K562 (cell line): Measurements from ENCODE around the gene EPHB2. TPM values are rescaled to one million over a fixed set of nuclear protein-coding genes. Genes with fewer than 3 reads are reported as not detected.

Source experiments
- ATAC-seq: fragments of 200-7000 bp; cut with Tn5 transposase; 3 replicates; pipeline ENCODE4 v1.9.1; 2020; ENCODE audit warnings: moderate library complexity
- BruUV-seq: library from RNA; stranded (reverse); fragments of 400-500 nt; replicated peaks from 2 replicates; lab custom pipeline; 2021; lab: Mats Ljungman, UMichigan
- CTCF ChIA-PET: fragments of 300-600 bp; formaldehyde crosslinking; extraction: SDS; loops from one replicate; lab custom pipeline; 2021; ENCODE audit warnings: low intra/inter-chr PET ratio; lab: Yijun Ruan, JAX
- POLR2A ChIA-PET: fragments of 300-600, 350-650 bp; sonication (Branson Sonifier 250); formaldehyde crosslinking; extraction: SDS; loops from one replicate; lab custom pipeline; 2021; ENCODE audit warnings: antibody characterized with exemption, inconsistent platforms; lab: Yijun Ruan, JAX
- DNase-seq, 4 experiments: peaks; one replicate each; pipeline versions ENCODE4 v3.0.0 to v3.0.0-alpha.2; 2011 to 2018; ENCODE audit warnings: low spot score in 3 of 4, mixed read lengths in 3 of 4; ENCODE audit errors: extremely low read depth in 1 of 4
- FAIRE-seq: peaks from 2 replicates; lab custom pipeline; 2011; peaks lifted over from hg19 to GRCh38; lab: Jason Lieb, UNC
- H2AFZ ChIP-seq: 2 replicates; pipeline ENCODE4 v1.6.0; 2011; ENCODE audit warnings: low read depth, low read length, control low read depth, inconsistent platforms
- H3K27ac ChIP-seq: fragments of 200-600 bp; 3 replicates; pipeline ENCODE4 v1.8.0; 2011; ENCODE audit warnings: low read depth, mild to moderate bottlenecking, control low read depth, inconsistent platforms, low read length, moderate library complexity, mixed read lengths; ENCODE audit errors: extremely low read depth
- H3K27me3 ChIP-seq, 2 experiments: fragments of 300-600 bp in 1 of 2; 2 replicates in 1 of 2; 3 replicates in 1 of 2; pipeline versions ENCODE4 v1.6.0 to v1.8.0; 2011; ENCODE audit warnings: inconsistent platforms in 2 of 2, low read length in 2 of 2, mild to moderate bottlenecking in 1 of 2, mixed read lengths in 1 of 2, moderate library complexity in 1 of 2; ENCODE audit not compliant: control insufficient read depth in 2 of 2, insufficient read depth in 2 of 2
- H3K36me3 ChIP-seq: fragments of 300-600 bp; 3 replicates; pipeline ENCODE4 v1.8.0; 2011; ENCODE audit warnings: mild to moderate bottlenecking, low read length, inconsistent platforms; ENCODE audit not compliant: control insufficient read depth, insufficient read depth
- H3K4me1 ChIP-seq, 2 experiments: fragments of 200-600 bp in 1 of 2; replicated peaks in 1 of 2; 2 replicates in 1 of 2; 3 replicates in 1 of 2; pipeline versions ENCODE4 v1.5.1 to v1.8.0; 2011; ENCODE audit warnings: inconsistent platforms in 2 of 2, low read length in 2 of 2, mild to moderate bottlenecking in 1 of 2, mixed read lengths in 1 of 2, moderate library complexity in 1 of 2; ENCODE audit not compliant: control insufficient read depth in 2 of 2, insufficient read depth in 2 of 2
- H3K4me2 ChIP-seq: 2 replicates; pipeline ENCODE4 v1.6.1; 2011; ENCODE audit warnings: low read length, control low read depth, inconsistent platforms, mixed read lengths; ENCODE audit not compliant: insufficient read depth
- H3K4me3 ChIP-seq: fragments of 200-600 bp; sonication (generic), shearing (Covaris generic); 2 replicates; pipeline ENCODE4 v1.5.1; 2016; ENCODE audit warnings: control low read depth, inconsistent platforms
- H3K79me2 ChIP-seq: fragments of 200-600 bp; 3 replicates; pipeline ENCODE4 v1.8.0; 2011; ENCODE audit warnings: low read length, inconsistent platforms; ENCODE audit not compliant: control insufficient read depth, insufficient read depth
- H3K9ac ChIP-seq, 2 experiments: 2 replicates each; pipeline versions ENCODE4 v1.6.0 to v1.6.1; 2011; ENCODE audit warnings: low read depth in 2 of 2, low read length in 2 of 2, control low read depth in 1 of 2, inconsistent platforms in 1 of 2, mild to moderate bottlenecking in 1 of 2, mixed read lengths in 1 of 2; ENCODE audit not compliant: insufficient read depth in 1 of 2
- H3K9me1 ChIP-seq: one replicate; pipeline ENCODE4 v1.6.0; 2011; ENCODE audit warnings: inconsistent platforms, mild to moderate bottlenecking, low read length, moderate library complexity; ENCODE audit not compliant: control insufficient read depth, insufficient read depth
- H3K9me3 ChIP-seq: replicated peaks from 2 replicates; pipeline ENCODE4 v1.5.1; 2011; ENCODE audit warnings: low read depth, low read length, inconsistent platforms; ENCODE audit not compliant: control insufficient read depth, insufficient read depth
- H4K20me1 ChIP-seq: replicated peaks from 2 replicates; pipeline ENCODE4 v1.6.1; 2011; ENCODE audit warnings: low read length, inconsistent platforms, mixed read lengths; ENCODE audit not compliant: control insufficient read depth, insufficient read depth
- MLLT1 ChIP-seq, 2 experiments: fragments of 450-650 bp; IDR thresholded peaks; 2 replicates each; pipeline ENCODE4 v1.6.1; 2016
- NEUROD1 ChIP-seq: fragments of 150-350 bp; IDR thresholded peaks from 2 replicates; pipeline ENCODE4 v1.6.1; 2014; ENCODE audit warnings: borderline replicate concordance, low read length, low read depth; ENCODE audit not compliant: partially characterized antibody
- SLC30A9 ChIP-seq: fragments of 250-450 bp; sonication (Bioruptor Pico); IDR thresholded peaks from 2 replicates; pipeline ENCODE4 v1.8.0; 2022; ENCODE audit warnings: mild to moderate bottlenecking, moderate library complexity
- SRSF9 ChIP-seq: fragments of 200-400 bp; formaldehyde crosslinking; IDR thresholded peaks from 2 replicates; pipeline ENCODE4 v1.6.1; 2017; ENCODE audit warnings: low read depth, low read length, borderline replicate concordance
- ZNF347 ChIP-seq: fragments of 450-650 bp; formaldehyde crosslinking; IDR thresholded peaks from 2 replicates; pipeline ENCODE4 v1.4.0; 2020; ENCODE audit warnings: low read depth, mild to moderate bottlenecking, moderate library complexity
- ZNF408 ChIP-seq: fragments of 250-450 bp; sonication (Bioruptor Pico); IDR thresholded peaks from 2 replicates; pipeline ENCODE4 v1.4.0; 2020; ENCODE audit warnings: low read depth, mild to moderate bottlenecking, moderate library complexity
- whole genome bisulfite sequencing: fragments of 100-300 bp; shearing (Covaris generic); methylation state at CpG from one replicate; pipeline ENCODE4 v1.1.6; 2016; ENCODE audit warnings: low coverage, mixed read lengths; ENCODE audit not compliant: insufficient coverage; ENCODE audit errors: missing lambda C conversion rate; 5-methylcytosine and 5-hydroxymethylcytosine counted together
- in situ Hi-C: fragments of 300-500 bp; cut with MboI; formaldehyde crosslinking; loops from 4 replicates; pipeline ENCODE4 v1.15.0; 2018; ENCODE audit warnings: inconsistent platforms, mixed read lengths
- intact Hi-C: fragments of 100-400 bp; cut with micrococcal nuclease; formaldehyde crosslinking; loops from 2 replicates; pipeline ENCODE4 v1.14.2; 2022
- polyA plus RNA-seq, 8 experiments: library from polyadenylated mRNA; depleted of rRNA in 4 of 8; stranded (reverse) in 5 of 8; unstranded in 3 of 8; fragments of >200 nt; fragmentation: Nextera tagmentation in 2 of 8; fragmentation: Illumina TruSeq in 1 of 8; extraction: Ambion mirVana in 2 of 8; extraction: Trizol in 1 of 8; gene quantifications; 2 replicates each; pipeline versions ENCODE4 v1.2.1 to v1.2.3, GENCODE V29; 2011 to 2014; ENCODE audit warnings: inconsistent platforms in 1 of 8, missing spikeins in 1 of 8
- total RNA-seq, 7 experiments: library from RNA; depleted of rRNA in 6 of 7; stranded (reverse); fragments of >200 nt in 6 of 7; fragmentation: Illumina TruSeq in 2 of 7; extraction: Trizol in 2 of 7; gene quantifications; 2 replicates each; pipeline versions ENCODE4 v1.2.1 to v1.2.3, GENCODE V29; 2011 to 2021; ENCODE audit warnings: low replicate concordance in 1 of 7

EPHB2 gene
- total and polyA plus RNA-seq, 9 of the 15 experiments (the other 6 are each of a cell fraction or from before 2014, with no cell fraction given) = not detected

DNA sequence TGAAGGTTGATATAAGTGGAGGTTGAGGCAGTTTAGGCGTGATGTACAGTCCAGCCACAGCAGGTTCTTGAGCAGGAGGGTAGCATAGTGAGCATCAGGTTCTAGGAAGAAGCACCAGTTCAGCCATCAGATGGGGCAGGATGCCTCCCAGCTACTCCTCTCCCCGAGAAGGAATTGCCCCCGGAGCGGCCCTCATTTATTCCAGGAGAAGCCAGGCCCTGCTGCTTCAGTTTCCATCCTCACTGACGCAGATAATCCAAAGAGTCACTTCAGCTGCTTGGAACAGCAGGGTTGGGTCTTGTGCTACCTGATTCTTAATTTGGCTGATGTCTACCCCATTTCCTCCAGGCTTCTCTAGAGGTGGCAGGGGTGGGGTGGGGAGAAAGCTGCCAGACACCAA is 207.3 kb downstream of the EPHB2 start:
- 2% methylated on average over 5 of the region's 5 CpGs for WGBS
- intact Hi-C loops (no loop called here), in situ Hi-C loops (no loop called here)
- FAIRE-seq = no peak
- no peaks in the 10 kb centered on the region for H3K9me3 ChIP-seq
- H3K4me3 ChIP-seq = no peak overlapping the region
- H3K27me3 ChIP-seq = peaks cover 23 to 74% of the 10 kb centered on the region in 2 experiments
- DNase-seq = no peak
- H2AFZ ChIP-seq = no peak overlapping the region
- no peaks in the 10 kb centered on the region for H3K9me1 ChIP-seq
- H3K9ac ChIP-seq = no peak overlapping the region
- H3K36me3 ChIP-seq = no peaks in the 10 kb centered on the region
- H3K27ac ChIP-seq = no peak overlapping the region
- H3K4me1 ChIP-seq = peaks cover 0 to 3% of the 10 kb centered on the region in 2 experiments; a peak in 1 of 5 replicates
- ATAC-seq = no peak
- CTCF ChIA-PET = no interaction called here
- BruUV-seq = no TSS peak
- TF ChIP-seq NEUROD1 = no peak
- TF ChIP-seq ZNF347 (CRISPR knock-in tag) = no peak
- peaks cover 15% of the 10 kb centered on the region; the same call in 1 of the 2 replicates for H4K20me1 ChIP-seq
- no peak overlapping the region for H3K4me2 ChIP-seq
- H3K79me2 ChIP-seq = no peaks in the 10 kb centered on the region
- POLR2A ChIA-PET = interaction anchor here (0.7 to 1.2 kb wide), 3 partner anchors 10 to 884 kb away, joined by 3 read pairs; no protein-coding TSS in a partner anchor

DNA sequence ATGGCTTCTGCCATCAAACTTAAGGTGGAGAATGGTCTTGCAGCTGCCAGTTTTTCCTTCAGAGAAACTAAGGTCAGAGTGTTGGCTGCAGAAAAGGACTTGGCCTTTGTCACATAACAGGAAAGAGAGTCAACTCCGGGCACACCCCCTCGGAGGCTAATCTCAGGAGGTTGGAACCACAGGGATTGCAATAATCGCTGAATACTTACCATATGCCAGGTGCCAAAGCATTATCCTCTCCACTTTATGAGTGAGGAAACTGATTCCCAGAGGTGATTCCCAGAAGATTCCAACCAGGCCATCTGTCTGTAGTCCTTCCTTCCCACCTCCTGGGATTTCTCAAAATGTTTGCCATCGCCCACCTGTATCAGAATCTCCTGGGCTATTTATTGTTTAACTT is 208.0 kb downstream of the EPHB2 start:
- no peaks in the 10 kb centered on the region for H3K4me1 ChIP-seq
- H3K9ac ChIP-seq = no peak overlapping the region
- ChIA-PET POLR2A (interaction anchor here (0.7 kb wide), 2 partner anchors 10 to 11 kb away, joined by 3 to 4 read pairs; no protein-coding TSS in a partner anchor), CTCF (no interaction called here)
- FAIRE-seq = no peak
- ATAC-seq = no peak
- intact Hi-C loops = no loop called here
- no peak overlapping the region for H3K27ac ChIP-seq
- H2AFZ ChIP-seq = no peak overlapping the region
- H3K9me1 ChIP-seq = no peaks in the 10 kb centered on the region
- H4K20me1 ChIP-seq = peaks cover 15% of the 10 kb centered on the region; the same call in 1 of the 2 replicates
- TF ChIP-seq MLLT1 (IDR thresholded peaks at IDR 0.05) (no peak), SLC30A9 (CRISPR knock-in tag) (no peak), ZNF408 (CRISPR knock-in tag) (no peak), SRSF9 (no peak)
- H3K4me3 ChIP-seq = no peak overlapping the region
- H3K9me3 ChIP-seq = no peaks in the 10 kb centered on the region
- no peak for DNase-seq
- no TSS peak for BruUV-seq
- no peaks in the 10 kb centered on the region for H3K36me3 ChIP-seq
- WGBS = 0% methylated on average over 4 of the region's 4 CpGs
- H3K27me3 ChIP-seq = peaks cover 22 to 73% of the 10 kb centered on the region in 2 experiments
- H3K4me2 ChIP-seq = no peak overlapping the region
- H3K79me2 ChIP-seq = no peaks in the 10 kb centered on the region
- in situ Hi-C loops = no loop called here
